ENCODE data around the gene GNB3. TPM values are rescaled to one million over a fixed set of nuclear protein-coding genes. Genes with fewer than 3 reads are reported as not detected.
"Not testable (repeated sequence)": the region's sequence is repeated elsewhere in the genome, so short reads cannot be mapped to it uniquely, and the experiment has no call there.

Gene GNB3
- total RNA-seq, 2 experiments from 2014 or later: 0.08 TPM; not detected in 1

- Mint-ChIP-seq H3K27ac (no peak overlapping the region), H3K27me3 (ENCODE audit: low read depth) (no peaks in the 10 kb centered on the region), H3K9me3 (ENCODE audit: insufficient read depth) (no peaks in the 10 kb centered on the region), H3K4me1 (ENCODE audit: low read depth) (peaks cover 27% of the 10 kb centered on the region), H3K4me3 (no peak overlapping the region), H3K36me3 (ENCODE audit: low read depth) (peaks cover 16% of the 10 kb centered on the region)
- ChIA-PET CTCF (interaction anchor here (1.0 to 2.2 kb wide), 3 partner anchors 15 to 50 kb away, joined by 3 to 8 read pairs (median 5); partner anchors contain the start of gene SPSB2), POLR2A (interaction anchor here (1.1 to 1.2 kb wide), 2 partner anchors 13 to 14 kb away, joined by 3 read pairs; partner anchors contain the start of gene SPSB2)
- ATAC-seq (no peak), DNase-seq (no peak)
These were observed 46.7 kb downstream of the GNB3 start for GRCh38 chr12:6887460-6887859.

- H3K36me3 Mint-ChIP-seq (ENCODE audit: low read depth): peaks cover 15% of the 10 kb centered on the region
- H3K27me3 Mint-ChIP-seq (ENCODE audit: low read depth): no peaks in the 10 kb centered on the region
- ChIA-PET POLR2A (interaction anchor here (1.1 to 1.2 kb wide), 2 partner anchors 13 to 15 kb away, joined by 3 read pairs; partner anchors contain the start of gene SPSB2), CTCF (interaction anchor here (1.3 to 2.2 kb wide), 2 partner anchors 16 to 19 kb away, joined by 5 to 8 read pairs; partner anchors contain the start of gene SPSB2)
- ATAC-seq (no peak), DNase-seq (no peak)
- H3K4me1 Mint-ChIP-seq (ENCODE audit: low read depth): peaks cover 29% of the 10 kb centered on the region
- no peaks in the 10 kb centered on the region for H3K9me3 Mint-ChIP-seq (ENCODE audit: insufficient read depth)
- H3K4me3 Mint-ChIP-seq: no peak overlapping the region
- H3K27ac Mint-ChIP-seq: no peak overlapping the region
These were observed 47.6 kb downstream of the GNB3 start for GRCh38 chr12:6888360-6888759.

DNA sequence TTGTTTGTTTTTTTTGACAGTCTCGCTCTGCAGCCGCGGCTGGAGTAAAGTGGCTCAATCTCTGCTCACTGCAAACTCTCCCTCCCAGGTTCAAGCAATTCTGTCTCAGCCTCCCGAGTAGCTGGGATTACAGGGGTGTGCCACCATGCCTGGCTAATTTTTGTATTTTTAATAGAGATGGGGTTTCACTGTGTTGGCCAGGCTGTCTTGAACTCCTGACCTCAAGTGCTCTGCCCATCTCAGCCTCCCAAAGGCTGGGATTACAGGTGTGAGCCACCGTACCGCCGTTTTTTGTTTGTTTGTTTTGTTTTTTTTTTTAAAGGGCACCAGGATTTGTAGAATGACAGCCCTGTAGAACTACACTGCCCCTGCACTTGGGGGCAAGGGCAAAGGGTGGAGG, 48.1 kb downstream of the GNB3 start:
- H3K27me3 Mint-ChIP-seq (ENCODE audit: low read depth); H3K9me3 Mint-ChIP-seq (ENCODE audit: insufficient read depth); DNase-seq; ATAC-seq; CTCF ChIA-PET; H3K27ac Mint-ChIP-seq; H3K4me3 Mint-ChIP-seq: not testable (repeated sequence)
- POLR2A ChIA-PET: interaction anchor here (1.4 kb wide), 1 partner anchor 220 kb away, joined by 3 read pairs; no protein-coding TSS in a partner anchor
- H3K36me3 Mint-ChIP-seq (ENCODE audit: low read depth): peaks cover 15% of the 10 kb centered on the region
- H3K4me1 Mint-ChIP-seq (ENCODE audit: low read depth): peaks cover 29% of the 10 kb centered on the region

DNA sequence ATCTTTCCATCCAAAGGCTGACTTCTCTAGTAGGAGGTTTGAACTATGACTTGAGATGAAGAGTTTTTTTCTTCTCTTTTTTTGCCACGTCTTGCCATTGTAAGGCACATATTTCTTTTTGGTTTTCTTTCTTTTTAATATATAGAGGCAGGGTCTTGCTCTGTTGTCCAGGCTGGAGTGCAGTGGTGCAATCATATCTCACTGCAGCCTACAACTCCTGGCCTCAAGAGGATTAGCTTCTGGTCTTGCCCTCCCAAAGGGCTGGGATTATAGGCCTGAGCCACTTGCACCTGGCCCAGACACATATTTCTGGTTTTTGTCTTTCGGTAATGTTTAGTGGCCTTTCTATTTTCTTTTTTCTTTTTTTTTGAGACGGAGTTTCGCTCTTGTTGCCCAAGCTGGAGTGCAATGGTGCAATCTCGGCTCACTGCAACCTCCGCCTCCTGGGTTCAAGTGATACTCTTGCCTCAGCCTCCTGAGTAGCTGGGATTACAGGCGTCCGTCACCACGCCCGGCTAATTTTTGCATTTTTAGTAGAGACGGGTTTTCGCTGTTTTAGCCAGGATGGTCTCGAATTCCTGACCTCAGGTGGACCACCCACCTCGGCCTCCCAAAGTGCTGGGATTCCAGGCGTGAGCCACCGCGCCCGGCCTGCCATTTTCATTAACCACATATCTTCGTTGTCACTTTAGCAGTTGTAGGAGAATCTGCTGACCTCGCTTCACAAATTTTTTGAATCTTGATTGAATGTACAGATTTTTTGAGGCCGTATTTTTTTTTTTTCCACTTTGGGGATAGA, 49.2 kb downstream of the GNB3 start:
- DNase-seq; H3K27me3 Mint-ChIP-seq (ENCODE audit: low read depth); ATAC-seq; H3K9me3 Mint-ChIP-seq (ENCODE audit: insufficient read depth); CTCF ChIA-PET: not testable (repeated sequence)
- H3K4me3 Mint-ChIP-seq: peak overlapping the region; percentile 82
- peaks cover 11% of the 10 kb centered on the region for H3K36me3 Mint-ChIP-seq (ENCODE audit: low read depth)
- POLR2A ChIA-PET: interaction anchor here (0.6 to 1.4 kb wide), 2 partner anchors 16 to 218 kb away, joined by 3 read pairs; no protein-coding TSS in a partner anchor
- peak overlapping the region; percentile 95 for H3K27ac Mint-ChIP-seq
- H3K4me1 Mint-ChIP-seq (ENCODE audit: low read depth): peaks cover 29% of the 10 kb centered on the region

GRCh38 chr12:6890789-6891645, 50.3 kb downstream of the GNB3 start:
- peak overlapping the region; percentile 82 for H3K4me3 Mint-ChIP-seq
- no peaks in the 10 kb centered on the region for H3K27me3 Mint-ChIP-seq (ENCODE audit: low read depth)

GRCh38 chr12:6891646-6892001, 50.9 kb downstream of the GNB3 start:
- Mint-ChIP-seq H3K4me3 (peak overlapping the region; percentile 82), H3K27ac (peak overlapping the region; percentile 95), H3K36me3 (ENCODE audit: low read depth) (peaks cover 8% of the 10 kb centered on the region), H3K4me1 (ENCODE audit: low read depth) (peaks cover 29% of the 10 kb centered on the region), H3K27me3 (ENCODE audit: low read depth) (no peaks in the 10 kb centered on the region), H3K9me3 (ENCODE audit: insufficient read depth) (no peaks in the 10 kb centered on the region)
- no peak for ATAC-seq
- ChIA-PET CTCF (interaction anchor here (0.8 to 4.6 kb wide), 40 partner anchors 8 to 421 kb away, joined by 3 to 94 read pairs (median 5); partner anchors contain the start of genes C12orf57, CDCA3, COPS7A and ENO2), POLR2A (interaction anchor here (0.6 to 2.1 kb wide), 21 partner anchors 9 to 220 kb away, joined by 3 to 40 read pairs (median 5); partner anchors contain the start of genes C12orf57, CDCA3, COPS7A and ENO2)
- no peak for DNase-seq

More at GRCh38 chr12:6890789-6891645, 50.3 kb downstream of the GNB3 start:
- ChIA-PET CTCF (interaction anchor here (0.8 to 4.6 kb wide), 40 partner anchors 8 to 420 kb away, joined by 3 to 94 read pairs (median 5); partner anchors contain the start of genes C12orf57, CDCA3, COPS7A and ENO2), POLR2A (interaction anchor here (0.6 to 2.1 kb wide), 23 partner anchors 9 to 220 kb away, joined by 3 to 40 read pairs (median 5); partner anchors contain the start of genes C12orf57, CDCA3, COPS7A and ENO2)
- Mint-ChIP-seq H3K4me1 (ENCODE audit: low read depth) (peaks cover 29% of the 10 kb centered on the region), H3K9me3 (ENCODE audit: insufficient read depth) (no peaks in the 10 kb centered on the region), H3K36me3 (ENCODE audit: low read depth) (peaks cover 8% of the 10 kb centered on the region), H3K27ac (peak overlapping the region; percentile 95)
- ATAC-seq (peak; percentile 97), DNase-seq (peak; percentile 99)

GRCh38 chr12:6892683-6893082, 52.0 kb downstream of the GNB3 start:
- ChIA-PET POLR2A (interaction anchor here (2.0 to 2.1 kb wide), 5 partner anchors 12 to 51 kb away, joined by 13 to 40 read pairs (median 22); partner anchors contain the start of genes C12orf57, CDCA3, LRRC23 and RNU7-1), CTCF (interaction anchor here (2.0 to 4.6 kb wide), 6 partner anchors 7 to 45 kb away, joined by 6 to 94 read pairs (median 16); partner anchors contain the start of genes LRRC23, SPSB2 and TPI1)
- DNase-seq; H3K9me3 Mint-ChIP-seq (ENCODE audit: insufficient read depth); H3K36me3 Mint-ChIP-seq (ENCODE audit: low read depth); H3K4me3 Mint-ChIP-seq; ATAC-seq; H3K27me3 Mint-ChIP-seq (ENCODE audit: low read depth): not testable (repeated sequence)
- H3K4me1 Mint-ChIP-seq (ENCODE audit: low read depth): peaks cover 29% of the 10 kb centered on the region
- H3K27ac Mint-ChIP-seq: peak overlapping the region; percentile 35

DNA sequence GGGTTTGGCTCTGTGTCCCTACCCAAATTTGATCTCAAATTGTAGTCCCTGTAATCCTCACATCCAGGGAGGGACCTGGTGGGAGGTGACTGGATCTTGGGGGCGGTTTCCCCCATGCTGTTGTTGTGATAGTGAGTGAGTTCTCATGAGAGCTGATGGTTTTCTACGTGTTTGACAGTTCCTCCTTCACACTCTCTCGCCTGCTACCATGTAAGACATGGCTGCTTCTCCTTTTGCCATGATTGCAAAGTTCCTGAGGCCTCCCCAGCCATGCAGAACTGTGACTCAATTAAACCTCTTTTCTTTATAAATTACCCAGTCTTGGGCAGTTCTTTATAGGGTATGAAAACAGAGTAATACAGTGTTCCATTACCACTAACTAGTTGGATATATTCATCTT, 53.6 kb downstream of the GNB3 start:
- POLR2A ChIA-PET: no interaction called here
- no peak for DNase-seq

More for the DNA sequence above, 53.6 kb downstream of the GNB3 start:
- no peak for ATAC-seq
- Mint-ChIP-seq H3K27me3 (ENCODE audit: low read depth) (no peaks in the 10 kb centered on the region), H3K4me3 (no peak overlapping the region), H3K4me1 (ENCODE audit: low read depth) (peaks cover 26% of the 10 kb centered on the region), H3K36me3 (ENCODE audit: low read depth) (peaks cover 8% of the 10 kb centered on the region), H3K27ac (no peak overlapping the region), H3K9me3 (ENCODE audit: insufficient read depth) (no peaks in the 10 kb centered on the region)
- CTCF ChIA-PET: interaction anchor here (1.0 to 4.6 kb wide), 2 partner anchors 22 to 25 kb away, joined by 4 to 94 read pairs; partner anchors contain the start of gene SPSB2

Other genes starting within 250 kb of the GNB3 start
- 100 to 1,000 TPM; 277 to 292 TPM for gene CHD4, start 233.5 kb upstream of the GNB3 start, total RNA-seq
- gene LPAR5, start 205.0 kb upstream of the GNB3 start, total RNA-seq: 10 to 100 TPM; 16.5 to 16.8 TPM
- 1 to 10 TPM in 1 of 2 experiments, under 1 TPM in 1; 0.76 to 1.7 TPM for gene ACRBP, start 193.5 kb upstream of the GNB3 start, total RNA-seq
- gene ING4, start 177.8 kb upstream of the GNB3 start, total RNA-seq: 10 to 100 TPM; 24.9 TPM
- gene ZNF384, start 151.6 kb upstream of the GNB3 start, total RNA-seq: 10 to 100 TPM; 71.9 to 76.4 TPM
- gene PIANP, start 140.1 kb upstream of the GNB3 start, total RNA-seq: not detected
- 10 to 100 TPM; 26.9 to 29.7 TPM for gene COPS7A, start 116.9 kb upstream of the GNB3 start, total RNA-seq
- gene MLF2, start 87.8 kb upstream of the GNB3 start, total RNA-seq: 100 to 1,000 TPM; 109 to 113 TPM
- 10 to 100 TPM; 42.9 to 47.4 TPM for gene PTMS, start 74.6 kb upstream of the GNB3 start, total RNA-seq
- gene LAG3, start 68.4 kb upstream of the GNB3 start, total RNA-seq: 10 to 100 TPM; 43.0 to 45.2 TPM
- gene CD4, start 51.4 kb upstream of the GNB3 start, total RNA-seq: 1 to 10 TPM in 1 of 2 experiments, under 1 TPM in 1; 0.90 to 1.6 TPM
- gene GPR162, start 19.1 kb upstream of the GNB3 start, total RNA-seq: under 1 TPM; 0.13 to 0.34 TPM
- under 1 TPM in 1 of 2 experiments, not detected in 1; 0.26 TPM for gene P3H3, start 12.5 kb upstream of the GNB3 start, total RNA-seq
- 100 to 1,000 TPM; 103 to 115 TPM for gene CDCA3, start 10.4 kb downstream of the GNB3 start, total RNA-seq
- 100 to 1,000 TPM; 105 to 108 TPM for gene USP5, start 11.2 kb downstream of the GNB3 start, total RNA-seq
- gene TPI1, start 26.6 kb downstream of the GNB3 start, total RNA-seq: 1,000 to 10,000 TPM; 1,505 to 1,545 TPM
- gene SPSB2, start 32.4 kb downstream of the GNB3 start, total RNA-seq: 10 to 100 TPM in 1 of 2 experiments, 1 to 10 TPM in 1; 10.0 to 11.2 TPM
- gene LRRC23, start 63.9 kb downstream of the GNB3 start, total RNA-seq: 1 to 10 TPM; 6.5 to 8.6 TPM
- gene ENO2, start 73.7 kb downstream of the GNB3 start, total RNA-seq: 100 to 1,000 TPM; 133 to 141 TPM
- gene ATN1, start 87.0 kb downstream of the GNB3 start, total RNA-seq: 10 to 100 TPM; 21.6 to 24.5 TPM
- not detected for gene RNU7-1, start 102.9 kb downstream of the GNB3 start, total RNA-seq
- 100 to 1,000 TPM; 184 to 185 TPM for gene C12orf57, start 103.1 kb downstream of the GNB3 start, total RNA-seq
- 100 to 1,000 TPM; 354 to 397 TPM for gene PTPN6, start 110.4 kb downstream of the GNB3 start, total RNA-seq
- gene PHB2, start 129.7 kb downstream of the GNB3 start, total RNA-seq: 100 to 1,000 TPM; 226 to 236 TPM
- gene EMG1, start 130.0 kb downstream of the GNB3 start, total RNA-seq: 10 to 100 TPM; 54.9 to 58.7 TPM
- 10 to 100 TPM; 37.3 to 40.3 TPM for gene LPCAT3, start 177.6 kb downstream of the GNB3 start, total RNA-seq
- under 1 TPM; 0.50 to 0.90 TPM for gene C1S, start 219.8 kb downstream of the GNB3 start, total RNA-seq